GM23248 (cell line): ENCODE results near the gene GYG2.

ENCODE experiments used
- EZH2 ChIP-seq: fragments of 200-600 bp; sonication (generic); IDR thresholded peaks from 2 replicates; pipeline ENCODE4 v1.6.1; 2018; ENCODE audit warnings: antibody characterized with exemption, mild to moderate bottlenecking; ENCODE audit not compliant: insufficient read depth, poor library complexity, severe bottlenecking
- EZH2phosphoT487 ChIP-seq: fragments of 200-600 bp; sonication (generic); IDR thresholded peaks from 2 replicates; pipeline ENCODE4 v1.6.1; 2018; ENCODE audit warnings: antibody characterized with exemption, moderate library complexity, mild to moderate bottlenecking, low read depth; ENCODE audit not compliant: insufficient read depth

- TF ChIP-seq EZH2 (no peak), EZH2phosphoT487 (no peak)
These were observed 70.2 kb downstream of the GYG2 start for GRCh38 chrX:2898846-2899512.
